G401 (cell line): ENCODE measurements around the gene MRAP. TPM values are rescaled to one million over a fixed set of nuclear protein-coding genes. Genes with fewer than 3 reads are reported as not detected.

ENCODE experiments used
- DNase-seq: peaks from one replicate; pipeline ENCODE4 v3.0.0-alpha.2; 2015; ENCODE audit warnings: low spot score
- in situ Hi-C: cut with HindIII; loops from 2 replicates; pipeline ENCODE4 v1.10.0; 2016; ENCODE audit warnings: low sequenced_read_pairs, mixed read lengths
- total RNA-seq: library from RNA; depleted of rRNA; stranded (reverse); fragments of >200 nt; shearing (Covaris generic); gene quantifications from 2 replicates; pipeline ENCODE4 v1.2.3, GENCODE V29; 2014

MRAP gene
- total RNA-seq, 1 experiment from 2014 or later, result not detected

DNA sequence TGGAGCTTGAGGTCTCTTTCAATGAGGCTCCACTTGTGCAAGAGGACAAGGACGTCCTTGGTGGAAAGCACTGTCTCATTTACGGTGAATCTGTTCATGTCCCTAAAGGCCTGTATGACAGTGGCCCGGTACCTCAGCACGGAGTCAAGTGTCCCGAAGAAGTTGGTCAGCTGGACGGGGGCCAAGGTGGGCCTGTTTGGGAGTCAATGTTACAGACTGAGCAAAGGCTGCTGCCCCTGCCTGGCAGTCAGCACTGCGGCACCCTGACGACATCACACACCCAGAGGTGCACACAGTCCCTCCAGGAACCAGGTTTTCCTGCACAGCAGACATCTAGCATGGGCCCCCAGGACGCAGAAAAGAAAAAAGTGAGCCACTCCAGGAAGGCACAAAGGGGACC, 19.1 kb downstream of the MRAP start:
- no peak for DNase-seq
- in situ Hi-C loops, result no loop called here

DNA sequence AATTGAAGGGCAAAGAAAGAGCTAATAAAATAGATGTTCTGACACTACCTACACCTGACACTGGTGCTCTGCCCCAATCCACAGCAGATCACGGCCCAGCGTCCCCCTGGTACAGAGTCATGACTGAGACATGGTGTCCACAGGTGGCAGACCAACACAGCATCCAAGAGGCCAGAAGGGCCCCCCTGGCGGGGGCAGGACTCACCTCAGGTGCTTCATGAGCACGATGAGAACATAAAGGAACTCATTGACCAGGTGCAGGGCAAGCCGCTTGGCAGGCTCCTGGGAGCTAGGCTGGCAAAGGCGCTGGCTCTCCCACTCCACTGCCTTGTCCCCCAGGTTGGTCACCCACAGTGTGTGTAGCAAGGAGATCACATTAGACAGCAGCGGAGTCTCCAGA, 20.4 kb downstream of the MRAP start:
- in situ Hi-C loops, result no loop called here

DNA sequence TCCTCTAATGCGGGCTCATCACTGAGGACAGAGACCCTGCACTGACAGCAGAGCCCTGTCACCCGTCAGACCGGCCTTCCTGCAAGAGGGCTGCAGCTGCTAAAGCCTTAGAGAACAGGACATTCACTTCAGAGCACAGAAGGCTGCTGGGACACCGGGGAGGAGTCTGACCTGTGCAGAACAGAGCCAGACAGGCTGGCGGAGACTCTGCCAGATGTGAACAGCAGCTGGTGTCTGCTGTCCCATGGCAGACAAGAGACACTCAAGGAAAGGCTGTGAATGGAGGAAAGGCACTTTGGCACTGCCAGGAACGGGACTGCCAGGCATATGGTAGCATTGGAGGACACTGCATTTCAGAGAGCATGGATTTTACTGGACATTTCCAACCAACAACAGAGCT, 21.4 kb downstream of the MRAP start:
- no peak for DNase-seq
- in situ Hi-C loops, result no loop called here

More for the DNA sequence above, 20.4 kb downstream of the MRAP start:
- no peak for DNase-seq

- in situ Hi-C loops, result no loop called here
- DNase-seq, result no peak
Measured at GRCh38 chr21:32320726-32321125, 22.1 kb downstream of the MRAP start.

DNA sequence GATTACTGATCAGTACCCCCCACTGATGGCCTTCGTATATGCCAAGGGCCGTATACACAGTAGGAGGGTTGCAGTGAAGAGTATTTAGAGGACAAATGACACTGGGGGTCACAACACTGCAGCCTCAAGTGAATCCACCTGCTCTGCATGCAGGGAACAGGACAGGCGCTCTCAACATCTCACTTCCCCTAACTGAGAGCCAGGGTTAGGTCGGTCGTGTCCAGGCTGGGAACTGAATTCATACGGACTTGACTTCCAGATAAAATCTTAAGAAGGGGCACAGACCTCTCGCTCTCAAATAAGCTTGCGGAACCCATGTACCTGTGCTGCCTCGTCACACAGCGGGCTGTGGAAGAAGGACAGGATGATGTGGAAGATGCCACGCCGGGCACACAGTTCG, 22.8 kb downstream of the MRAP start:
- no peak for DNase-seq
- in situ Hi-C loops, result no loop called here

DNA sequence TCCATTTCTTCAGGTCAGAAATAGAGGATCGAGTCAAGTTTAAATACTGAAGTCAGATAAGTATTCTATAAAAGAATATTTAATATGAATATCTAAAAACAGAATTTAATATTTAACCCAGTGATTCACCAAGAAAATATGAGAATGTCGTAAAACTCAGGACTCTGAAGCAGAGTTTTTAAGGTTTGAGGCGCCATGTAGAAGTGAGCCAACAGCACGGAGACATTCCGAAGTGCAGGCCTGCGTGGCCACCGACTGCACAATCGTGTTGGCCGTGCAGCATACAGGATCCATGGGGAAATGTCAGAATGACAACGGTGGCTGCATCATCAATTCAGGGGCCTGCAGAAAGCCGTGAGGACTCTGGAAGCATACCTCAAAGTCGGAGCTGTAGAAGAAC, 23.4 kb downstream of the MRAP start:
- in situ Hi-C loops, result no loop called here
- DNase-seq, result no peak

GRCh38 chr21:32322676-32323075, 24.0 kb downstream of the MRAP start:
- no peak for DNase-seq
- in situ Hi-C loops, result no loop called here

- no peak for DNase-seq
- in situ Hi-C loops, result no loop called here
Measured at GRCh38 chr21:32325706-32326105, 27.1 kb downstream of the MRAP start.

DNA sequence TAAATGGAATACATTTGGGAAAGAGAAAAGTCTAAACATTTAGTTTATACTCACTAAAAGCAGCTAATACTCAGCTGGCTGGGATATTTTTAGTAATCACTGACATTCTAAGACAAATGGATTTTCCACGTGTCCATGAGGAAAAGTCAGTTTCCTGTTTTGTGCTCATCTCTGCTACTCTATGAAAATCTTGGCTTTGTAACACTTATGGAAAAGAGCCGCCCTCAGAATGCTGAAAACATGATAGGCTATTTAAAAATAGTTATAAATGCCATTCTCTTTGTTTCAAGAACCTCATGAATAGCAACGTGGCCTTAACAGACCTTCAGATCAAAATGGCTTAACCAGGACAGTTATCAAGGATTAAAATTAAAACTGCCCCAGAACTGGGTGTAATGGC, 29.9 kb downstream of the MRAP start:
- DNase-seq, result no peak
- in situ Hi-C loops, result no loop called here

DNA sequence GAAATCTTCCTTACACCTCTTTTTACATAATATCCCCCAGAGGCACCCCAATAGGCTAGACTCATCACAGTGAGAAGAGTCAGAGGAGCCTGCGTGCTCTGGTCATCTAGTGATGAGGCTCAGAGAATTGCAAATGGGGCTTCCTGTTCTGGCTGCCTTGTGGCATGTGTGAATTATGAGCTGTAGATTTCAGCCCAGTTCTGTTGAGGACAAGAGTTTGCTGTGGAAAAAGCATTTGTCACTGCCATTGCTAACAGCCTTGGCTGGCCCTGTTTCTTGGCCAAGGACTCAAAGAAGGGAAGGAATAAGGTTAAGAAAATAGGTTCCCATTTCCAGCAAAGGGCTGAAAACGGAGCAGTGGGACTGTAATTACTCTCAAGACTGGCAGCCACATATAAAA, 30.7 kb downstream of the MRAP start:
- in situ Hi-C loops, result no loop called here
- DNase-seq, result no peak

DNA sequence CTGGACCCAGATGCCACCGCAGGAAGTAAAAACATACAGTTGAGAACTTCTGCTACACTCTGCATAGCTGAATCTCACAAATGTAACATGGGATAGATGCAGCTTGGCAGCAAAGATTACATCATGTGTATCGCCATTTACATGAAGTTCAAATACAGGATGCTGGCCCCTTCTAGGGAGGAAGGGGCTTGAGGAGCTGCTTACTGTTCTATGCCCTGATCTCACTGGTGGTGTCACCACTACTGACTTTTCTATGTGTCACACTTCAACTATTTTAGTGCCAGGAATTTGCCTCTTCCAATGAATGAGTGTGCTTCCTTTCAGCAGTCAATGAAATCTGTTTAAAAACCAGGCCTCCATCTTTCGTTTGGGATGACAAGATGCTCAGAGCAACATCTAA, 31.1 kb downstream of the MRAP start:
- in situ Hi-C loops, result no loop called here
- no peak for DNase-seq

DNA sequence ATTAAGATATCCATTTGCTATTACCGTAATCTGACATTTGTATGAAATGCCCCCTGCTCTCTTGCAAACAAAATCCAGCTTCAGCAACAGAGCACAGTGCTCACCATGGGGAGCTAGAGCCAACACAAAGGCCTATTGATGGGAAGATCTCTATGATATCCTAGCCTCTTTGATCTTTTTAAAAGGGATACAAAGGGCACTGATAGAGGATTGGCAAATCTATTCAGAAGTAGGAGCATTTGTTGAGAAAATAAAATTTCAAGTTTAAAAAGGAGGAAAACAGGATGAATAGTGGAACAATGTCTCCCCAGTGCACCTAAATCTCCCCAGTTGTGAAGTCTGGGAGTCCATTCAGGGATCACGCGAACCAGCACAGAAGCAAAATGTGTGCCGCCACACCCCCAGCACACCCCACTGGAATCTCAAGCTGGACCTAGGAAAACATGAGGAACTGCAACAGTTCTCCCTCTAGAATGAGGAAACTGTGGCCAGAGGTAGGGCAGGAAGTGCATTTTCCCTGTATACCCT, 32.2 kb downstream of the MRAP start:
- no peak for DNase-seq
- in situ Hi-C loops, result no loop called here

DNA sequence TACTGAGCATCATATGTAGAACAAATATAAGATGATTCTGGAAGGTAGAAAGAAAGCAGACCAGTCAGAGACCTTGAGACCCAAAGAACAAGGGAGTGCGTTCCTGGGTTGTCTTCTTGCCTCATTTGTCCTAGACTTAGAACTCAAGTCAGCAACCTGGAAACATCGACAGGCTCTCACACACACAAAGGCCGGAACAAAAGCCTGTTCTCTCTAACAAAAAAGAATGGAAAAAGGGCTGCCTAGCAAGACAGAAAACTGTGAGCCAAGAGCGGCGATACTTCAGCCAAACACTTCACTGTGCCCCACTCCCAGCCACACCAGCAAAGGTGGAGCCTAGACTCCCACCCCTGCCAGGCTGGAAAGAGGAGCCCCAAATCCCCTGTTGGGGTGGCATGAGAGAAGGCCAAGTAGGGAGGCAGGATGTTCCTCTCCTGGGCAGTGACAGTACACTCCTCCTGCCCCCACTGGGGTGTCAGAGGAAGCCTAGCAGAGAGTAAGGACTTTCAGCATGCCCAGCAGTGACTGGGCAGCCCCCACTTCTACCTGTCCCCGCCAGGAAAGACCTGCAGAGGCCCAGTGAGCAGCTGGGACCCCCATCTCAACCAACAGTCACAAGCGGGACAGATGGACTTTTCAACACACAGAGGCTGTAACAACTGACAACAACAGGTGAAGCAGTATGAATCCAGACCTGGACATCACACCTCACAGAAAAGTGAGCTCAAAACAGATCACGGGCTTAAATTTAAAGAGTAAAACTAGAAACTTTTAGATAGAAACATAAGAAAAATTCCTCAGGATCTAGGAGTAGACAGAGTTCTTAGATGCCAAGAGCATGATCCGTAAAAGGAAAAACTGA, 33.0 kb downstream of the MRAP start:
- in situ Hi-C loops, result no loop called here
- DNase-seq, result no peak

DNA sequence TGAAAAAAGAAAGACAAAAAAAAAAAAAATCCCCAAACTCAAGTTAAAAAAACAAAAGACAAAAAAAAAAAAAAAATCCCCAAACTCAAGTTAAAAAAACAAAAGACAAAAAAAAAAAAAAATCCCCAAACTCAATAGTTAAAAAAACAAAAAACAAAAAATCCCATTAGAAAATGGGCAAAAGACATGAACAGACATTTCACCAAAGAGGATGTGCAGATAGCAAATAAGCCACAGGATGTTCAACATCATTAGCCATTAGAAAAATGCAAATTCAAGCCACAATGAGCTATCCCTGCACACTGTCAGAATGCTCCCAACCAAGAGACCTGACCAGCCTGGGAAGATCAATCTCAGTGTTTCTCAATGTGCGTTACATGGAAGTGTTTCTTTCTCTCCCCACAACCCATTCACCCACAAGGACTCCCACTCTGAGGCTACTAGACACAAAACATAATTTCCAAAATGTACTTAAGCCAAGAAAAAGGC, 33.9 kb downstream of the MRAP start:
- DNase-seq, result no peak
- in situ Hi-C loops, result no loop called here

DNA sequence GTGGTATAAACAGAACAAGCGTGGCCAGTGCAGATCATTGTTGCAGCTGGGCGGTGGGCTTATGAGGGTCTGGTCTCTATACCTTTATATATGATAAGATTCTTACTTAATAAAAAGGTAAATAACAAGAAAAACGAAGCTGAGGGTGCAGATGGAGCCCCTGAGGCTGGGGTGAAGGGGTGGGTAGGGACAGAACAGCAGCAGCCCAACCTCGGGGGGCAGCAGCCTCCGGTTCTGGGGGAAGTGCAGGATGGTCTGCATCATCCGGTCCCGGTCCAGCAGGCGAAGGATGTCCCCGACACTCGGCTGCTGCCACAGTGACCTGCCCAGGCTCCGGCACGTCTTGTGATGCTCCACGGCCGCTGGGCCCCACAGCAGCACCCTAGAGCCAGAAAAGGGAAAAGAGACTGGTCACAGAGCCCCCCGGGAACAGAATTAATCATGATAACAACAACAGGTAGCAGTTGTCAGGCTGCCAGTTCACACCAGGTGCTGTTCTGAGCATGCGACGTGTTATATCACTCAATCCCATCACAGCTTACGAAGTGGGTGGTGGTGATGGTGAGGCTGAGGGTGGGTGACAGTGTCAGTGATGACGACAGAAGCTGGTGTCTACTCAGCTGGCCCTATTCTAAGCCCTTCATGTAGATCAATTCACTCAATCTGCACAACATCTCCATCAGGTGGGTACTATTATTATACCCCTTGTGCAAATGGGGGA, 35.5 kb downstream of the MRAP start:
- in situ Hi-C loops, result no loop called here
- no peak for DNase-seq

DNA sequence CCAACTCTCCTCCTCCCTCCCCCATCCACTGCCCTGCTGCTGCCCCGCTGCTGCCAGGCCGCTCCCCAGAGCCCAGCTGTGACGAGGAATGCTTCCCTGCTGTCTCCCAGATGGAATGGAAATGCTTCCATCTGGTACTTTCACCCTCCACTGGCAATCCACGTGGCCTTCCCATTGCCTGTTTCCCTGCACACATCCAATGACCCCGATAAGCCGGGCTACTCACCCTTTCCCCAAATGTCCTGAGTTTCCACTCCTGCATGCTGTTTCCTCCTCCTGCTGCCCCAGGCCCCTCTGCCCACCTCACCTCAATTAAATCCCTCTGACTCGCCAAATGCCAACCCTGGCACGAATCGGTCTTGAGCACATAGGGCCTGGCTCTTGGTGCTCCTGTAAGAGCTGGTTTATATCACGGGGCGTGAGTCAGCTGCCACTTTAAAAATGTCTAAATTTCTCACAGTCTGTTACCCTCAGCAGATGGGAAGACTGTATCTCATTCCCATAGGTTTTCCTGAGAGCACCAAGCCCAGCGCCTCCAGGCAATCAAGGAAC, 36.4 kb downstream of the MRAP start:
- in situ Hi-C loops, result no loop called here
- peak; percentile 86 for DNase-seq

GRCh38 chr21:32335601-32336575, 37.2 kb downstream of the MRAP start:
- in situ Hi-C loops, result no loop called here
- DNase-seq, result peak; percentile 61

- DNase-seq, result no peak
- in situ Hi-C loops, result no loop called here
Measured at GRCh38 chr21:32336711-32337110, 38.1 kb downstream of the MRAP start.

GRCh38 chr21:32337206-32337605, 38.6 kb downstream of the MRAP start:
- no peak for DNase-seq
- in situ Hi-C loops, result no loop called here
